Hindlimb muscle (tissue), 1 donor: ENCODE data around the gene GUCA1C. TPM values are rescaled to one million over a fixed set of nuclear protein-coding genes. Genes with fewer than 3 reads are reported as not detected.

Experiments used
- DNase-seq: peaks from one replicate; pipeline ENCODE4 v3.0.0-alpha.2; 2013
- polyA plus RNA-seq: library from polyadenylated mRNA; unstranded; fragments of 120-200 nt; gene quantifications from one replicate; pipeline ENCODE4 v1.2.1, GENCODE V29; 2013; ENCODE audit not compliant: insufficient read length

Gene GUCA1C, protein sequence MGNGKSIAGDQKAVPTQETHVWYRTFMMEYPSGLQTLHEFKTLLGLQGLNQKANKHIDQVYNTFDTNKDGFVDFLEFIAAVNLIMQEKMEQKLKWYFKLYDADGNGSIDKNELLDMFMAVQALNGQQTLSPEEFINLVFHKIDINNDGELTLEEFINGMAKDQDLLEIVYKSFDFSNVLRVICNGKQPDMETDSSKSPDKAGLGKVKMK
- polyA plus RNA-seq, result not detected

DNA sequence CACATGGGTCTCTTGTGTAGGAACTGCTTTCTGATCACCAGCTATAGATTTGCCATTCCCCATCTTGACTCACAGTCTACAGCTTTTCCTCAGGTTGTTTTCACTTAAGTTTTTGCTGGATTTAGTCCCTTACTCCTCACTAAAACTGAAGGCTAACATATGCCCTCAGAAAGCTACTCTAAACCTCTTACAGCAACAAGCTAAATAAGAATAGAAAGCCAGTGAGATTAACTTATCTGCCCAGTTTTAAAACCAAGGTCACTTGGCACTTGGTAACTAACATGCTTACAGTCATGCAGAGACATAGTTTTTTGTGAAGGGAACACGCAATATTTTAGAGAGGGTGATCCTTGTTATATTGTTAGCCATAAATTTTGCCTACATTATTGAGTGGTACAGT, at the start of gene GUCA1C:
TSS of gene GUCA1C (minus strand) at position 180 of the 400 bp plus-strand sequence. CDS start at position 63, 117 bp downstream.
- DNase-seq, result no peak

DNA sequence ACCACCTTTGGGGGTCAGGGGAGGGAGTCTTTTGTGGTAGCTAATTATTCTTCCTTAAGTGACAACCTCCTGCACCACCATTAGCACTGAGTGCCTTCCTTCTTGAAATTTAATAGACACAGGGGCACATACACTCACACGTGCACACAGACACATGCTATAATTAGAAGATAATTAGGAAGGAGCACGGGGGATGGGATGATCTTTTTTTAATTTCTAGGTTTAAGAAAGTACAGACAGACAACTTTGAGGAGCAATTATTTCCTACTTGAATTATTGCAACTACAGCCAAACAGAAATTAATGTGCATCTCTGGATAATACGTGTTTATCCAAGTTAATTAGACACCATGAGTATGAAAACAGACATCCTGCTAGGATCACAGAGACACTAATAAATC, 44.8 kb upstream of the GUCA1C start:
- DNase-seq, result no peak

DNA sequence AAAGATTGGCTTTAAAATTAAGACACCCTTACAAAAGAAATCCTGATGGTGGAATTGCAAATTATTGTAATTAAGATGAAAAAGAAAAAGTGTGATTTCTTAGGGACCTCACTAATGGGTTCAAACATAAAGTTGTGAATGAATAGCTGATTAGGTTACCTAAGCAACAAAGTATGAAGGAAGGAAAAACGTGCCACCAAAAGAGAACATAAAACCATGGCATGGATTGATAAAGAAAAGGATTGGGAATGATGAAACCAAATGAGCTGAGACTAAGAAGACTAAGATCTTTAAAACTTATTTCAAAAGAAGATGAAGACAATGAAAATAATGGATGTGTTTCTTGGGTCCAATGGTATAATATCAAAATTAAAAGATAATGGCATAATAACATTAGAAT, 32.2 kb upstream of the GUCA1C start:
- no peak for DNase-seq

DNA sequence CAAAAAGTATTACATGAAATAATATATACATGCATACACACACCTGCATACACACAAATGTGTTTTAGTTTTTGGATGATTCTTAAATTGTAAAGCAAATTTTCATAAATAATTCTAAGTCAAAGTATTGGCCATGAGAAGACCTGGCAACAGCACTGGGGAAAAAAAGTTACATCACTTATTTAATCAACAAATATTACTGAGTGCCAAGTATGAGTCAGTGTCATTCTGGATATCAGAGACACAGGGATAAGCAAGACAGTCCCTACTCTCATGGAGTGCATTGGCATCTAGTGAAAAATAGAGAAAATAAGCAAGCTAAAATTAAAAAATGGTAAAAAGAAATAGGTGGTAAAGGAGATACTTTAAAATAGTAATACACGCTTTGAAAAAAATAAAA, 29.4 kb upstream of the GUCA1C start:
- no peak for DNase-seq

DNA sequence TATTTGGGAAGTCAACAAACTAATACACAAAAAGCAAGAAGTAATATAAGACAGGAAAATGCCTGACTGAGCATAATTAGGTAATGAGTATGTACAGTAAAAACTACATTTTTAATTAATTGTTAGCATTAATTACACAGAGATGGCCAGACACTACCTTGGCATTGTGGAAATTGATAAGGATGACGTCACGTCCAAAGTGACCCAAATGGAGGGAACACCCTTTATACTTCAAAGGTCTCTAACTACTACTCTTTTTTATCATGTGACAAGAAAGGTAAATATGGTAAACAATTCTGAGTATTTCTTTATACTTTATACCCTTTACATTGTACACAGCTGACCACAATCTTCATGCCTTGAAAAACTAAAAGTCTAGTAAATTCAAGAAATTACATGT, 22.4 kb upstream of the GUCA1C start:
- DNase-seq, result no peak

DNA sequence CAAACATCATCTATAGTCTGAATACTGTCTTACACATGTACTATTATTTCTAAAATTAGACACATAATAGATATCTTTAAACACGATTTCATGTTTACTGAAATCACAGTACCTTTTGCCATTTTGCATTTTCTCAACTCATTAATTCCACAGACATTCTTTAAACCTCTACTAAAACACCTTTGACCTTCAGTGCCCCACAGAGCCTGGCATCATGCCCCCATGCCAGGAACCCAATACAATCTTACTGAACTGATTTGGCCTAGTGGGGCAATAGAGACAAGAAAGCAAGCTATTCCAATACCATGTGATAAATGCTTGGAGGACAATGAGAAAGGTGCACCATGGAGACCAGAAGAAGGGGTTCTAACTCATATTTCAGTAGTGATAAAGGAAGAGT, 19.3 kb upstream of the GUCA1C start:
- no peak for DNase-seq

DNA sequence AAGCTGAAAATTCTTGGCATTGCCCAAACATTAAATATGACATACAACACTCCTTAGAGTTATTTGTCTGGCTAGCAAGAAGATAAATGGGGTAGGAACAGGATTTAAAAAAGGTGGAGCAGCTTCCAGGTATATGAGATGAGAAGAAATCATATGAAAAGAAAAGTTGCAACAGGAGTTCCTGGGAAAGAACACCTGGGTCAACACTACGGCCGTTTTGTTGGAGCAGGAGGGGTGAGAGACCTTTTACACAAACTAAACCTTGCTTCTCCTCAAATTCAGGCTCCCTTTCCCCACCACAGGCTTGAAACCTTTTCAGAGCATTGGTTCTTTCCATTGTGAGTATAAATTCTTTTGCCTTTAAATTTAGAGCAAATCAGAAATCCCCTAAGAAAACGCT, 18.8 kb upstream of the GUCA1C start:
- DNase-seq, result no peak

DNA sequence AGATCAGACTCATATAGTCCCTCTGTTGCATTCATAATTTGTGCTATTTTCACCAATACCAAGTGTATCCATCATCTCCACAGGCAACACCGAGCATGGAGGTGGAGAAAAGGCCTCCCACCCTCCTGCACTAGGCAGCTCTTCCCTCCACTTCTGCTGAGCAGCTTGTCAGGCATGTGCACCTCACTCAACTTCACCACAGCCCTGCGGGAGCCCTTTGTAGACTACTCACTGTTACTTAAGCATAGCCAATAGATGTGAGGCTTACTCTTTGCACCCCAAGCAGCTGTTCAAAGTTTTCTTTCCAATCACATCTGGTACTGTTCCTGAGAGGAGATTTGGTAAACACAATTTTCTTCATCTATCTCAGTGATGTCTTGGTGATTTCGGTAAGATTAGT, 16.9 kb upstream of the GUCA1C start:
- DNase-seq, result no peak

DNA sequence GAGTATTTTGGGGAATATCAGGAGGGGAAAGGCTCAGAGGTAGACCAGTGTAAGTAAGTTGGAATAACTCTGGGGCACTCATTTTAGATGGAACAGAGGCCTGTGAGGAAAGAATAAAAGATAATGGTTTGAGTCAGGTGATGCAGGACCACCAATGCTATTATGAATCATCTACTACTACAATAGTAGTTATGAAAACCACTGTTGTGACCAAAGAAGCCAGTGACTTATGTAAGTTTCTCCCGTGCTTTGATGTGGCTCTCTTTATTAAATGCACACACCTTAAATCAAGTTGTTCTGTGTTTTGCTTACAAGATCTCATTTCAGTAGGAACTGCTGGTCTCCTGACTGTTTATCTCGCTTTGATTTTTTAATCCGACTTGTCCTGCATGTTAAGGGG, 13.1 kb upstream of the GUCA1C start:
- no peak for DNase-seq

DNA sequence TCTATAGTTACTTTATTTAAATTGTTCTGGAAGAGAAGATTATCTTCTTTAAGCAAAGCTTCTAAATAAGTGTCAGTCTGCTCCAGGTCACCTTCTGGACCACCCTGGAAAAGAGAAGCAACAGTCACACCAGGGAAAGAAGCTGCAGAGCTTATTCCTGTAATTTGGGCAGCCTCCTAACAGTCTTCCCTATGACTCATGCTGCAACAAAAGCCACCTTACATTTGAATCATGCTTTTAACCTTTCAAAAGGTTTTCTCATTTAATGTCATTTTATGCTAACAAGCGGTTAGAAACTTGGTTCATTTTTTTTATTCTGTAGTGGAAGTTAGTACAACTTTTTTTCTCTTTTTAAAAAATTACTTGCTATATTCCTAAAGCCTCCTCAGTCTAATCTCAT, 5.3 kb upstream of the GUCA1C start:
- DNase-seq, result no peak

DNA sequence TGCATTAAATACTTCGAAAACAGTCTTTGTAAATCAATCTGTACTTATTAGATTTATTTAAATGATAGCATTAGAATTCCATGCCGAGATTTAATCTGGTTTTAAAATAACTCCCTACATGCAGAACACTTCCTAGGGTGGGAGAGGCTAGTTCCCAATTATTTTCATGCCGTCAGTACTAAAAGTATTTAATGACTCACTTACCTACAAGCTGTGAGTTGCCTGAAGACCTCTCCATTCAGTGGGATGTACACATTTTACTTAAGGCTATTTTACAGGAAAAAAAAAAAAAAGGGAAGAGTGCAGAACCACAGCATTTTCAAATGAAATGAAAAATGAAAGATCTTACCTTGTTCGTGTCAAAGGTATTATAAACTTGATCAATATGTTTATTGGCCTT, 469 bp downstream of the GUCA1C start:
- DNase-seq, result no peak

DNA sequence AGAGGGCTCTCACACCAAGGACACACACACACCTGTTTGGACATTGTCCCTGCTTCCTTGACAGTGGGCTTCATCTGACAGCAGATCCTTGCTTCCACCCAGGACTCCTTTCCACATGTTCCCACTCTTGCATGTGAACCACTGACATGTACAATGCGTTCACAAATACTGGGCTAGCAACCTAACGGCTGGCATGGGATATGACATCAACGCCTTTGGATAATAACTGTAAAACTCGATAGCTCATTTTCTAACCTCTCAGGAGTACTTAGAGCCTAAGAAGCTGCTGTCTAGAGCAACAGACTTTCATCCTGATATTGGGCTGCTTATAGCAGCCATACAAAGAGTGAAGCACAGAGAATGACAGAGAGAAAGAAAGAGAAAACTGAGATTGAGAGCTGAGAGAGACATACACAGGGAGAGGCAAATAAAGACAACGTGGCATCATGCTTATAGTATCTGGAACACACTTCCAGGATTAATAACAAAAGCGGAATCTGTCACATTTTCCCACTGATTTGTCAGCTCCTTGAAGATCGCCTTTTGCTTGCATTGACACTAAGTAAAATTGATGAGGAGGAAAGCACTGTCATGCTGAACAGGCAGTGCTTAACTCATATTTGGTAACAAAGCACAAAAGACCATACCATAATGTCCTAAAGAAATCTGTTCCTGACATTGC, 1.7 kb downstream of the GUCA1C start:
- no peak for DNase-seq

DNA sequence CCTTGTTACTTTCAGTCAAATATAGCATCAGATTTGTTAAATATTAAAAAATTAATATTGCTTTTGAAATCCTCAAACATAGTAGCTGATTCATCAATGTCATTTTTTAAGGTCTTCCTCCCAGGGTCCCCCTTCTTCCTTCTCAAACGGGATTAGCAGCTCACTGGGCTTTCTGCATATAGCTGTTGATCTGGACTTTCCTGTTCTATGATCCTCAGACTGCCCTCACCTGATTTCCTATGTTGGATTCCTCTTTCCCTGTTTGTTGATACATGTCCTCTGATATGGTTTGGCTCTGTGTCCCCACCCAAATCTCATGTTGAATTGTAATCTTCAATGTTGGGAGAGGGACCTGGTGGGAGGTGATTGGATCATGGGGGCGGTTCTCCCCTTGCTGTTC, 5.8 kb downstream of the GUCA1C start:
- no peak for DNase-seq

DNA sequence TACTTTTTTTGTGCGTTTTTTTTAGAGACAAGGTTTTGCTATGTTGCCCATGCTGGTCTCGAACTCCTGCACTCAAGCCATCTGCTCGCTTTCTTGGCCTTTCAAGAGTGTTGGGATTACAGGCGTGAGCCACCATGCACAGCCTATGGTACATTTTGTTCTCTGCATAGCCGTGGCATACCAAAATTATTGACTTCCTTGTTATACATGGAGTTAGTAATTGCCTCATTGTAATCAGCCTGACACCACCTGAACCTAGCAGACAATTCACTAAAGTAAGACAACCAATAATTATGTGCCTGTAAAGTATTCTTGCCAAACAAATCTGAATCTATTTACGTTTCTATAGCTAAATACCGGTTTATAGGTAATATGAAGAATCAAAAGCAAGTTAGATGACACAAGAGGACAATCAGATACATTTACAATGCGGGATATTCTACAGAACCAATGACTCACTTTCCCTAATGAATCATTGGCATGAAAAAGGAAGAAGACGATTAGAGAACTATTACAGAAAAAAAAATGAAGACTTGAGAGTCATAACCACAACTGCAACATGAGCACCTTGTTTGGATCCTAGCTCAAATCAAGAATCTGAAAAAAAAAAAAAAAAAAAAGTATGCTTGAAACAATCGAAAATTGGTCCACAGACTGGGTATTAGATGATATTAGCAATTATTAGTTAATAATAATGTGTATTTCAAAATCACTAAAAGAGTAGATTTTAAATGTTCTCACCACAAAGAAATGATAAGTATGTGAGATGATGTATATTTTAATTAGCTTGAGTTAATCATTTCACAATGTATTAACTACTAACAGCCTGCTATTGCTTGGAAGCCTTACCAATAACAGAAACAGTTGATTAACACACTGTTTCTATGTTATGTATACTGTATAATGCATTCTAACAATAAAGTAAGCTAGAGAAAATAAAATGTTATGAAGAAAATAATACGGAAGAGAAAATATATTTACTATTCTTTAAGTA, 7.1 kb downstream of the GUCA1C start:
- DNase-seq, result no peak

DNA sequence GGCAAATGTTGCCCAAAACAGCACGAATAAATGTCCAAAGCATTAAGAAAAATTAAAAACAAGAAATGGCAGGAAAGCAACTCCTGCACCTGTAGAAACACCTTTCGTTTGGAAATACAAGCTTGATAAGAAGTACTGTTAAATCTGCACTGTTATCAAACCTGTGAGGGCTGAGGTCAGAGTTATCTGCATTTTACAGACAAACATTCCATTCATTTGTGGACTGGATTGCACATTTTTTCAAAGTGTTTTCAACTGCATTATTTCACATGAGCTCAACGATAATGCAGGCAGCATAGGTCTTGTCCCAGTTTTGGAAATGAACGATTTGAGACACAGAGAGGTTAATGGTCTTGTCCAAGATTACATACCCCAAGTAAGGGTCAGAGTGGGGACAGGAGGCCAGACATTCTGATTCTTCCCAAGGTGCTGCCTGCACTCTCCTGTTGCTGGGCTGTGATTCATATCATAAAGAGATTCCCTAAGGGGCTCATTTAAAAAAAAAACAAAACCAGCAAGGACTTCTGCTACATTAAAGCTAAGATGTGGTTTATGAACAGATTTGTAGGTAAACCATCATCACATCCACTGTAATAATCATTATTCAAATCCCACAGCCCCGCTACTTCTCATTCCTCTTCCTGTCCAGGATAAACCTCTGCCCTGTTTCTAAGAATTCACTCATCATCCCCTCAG, 13.0 kb downstream of the GUCA1C start:
- no peak for DNase-seq

DNA sequence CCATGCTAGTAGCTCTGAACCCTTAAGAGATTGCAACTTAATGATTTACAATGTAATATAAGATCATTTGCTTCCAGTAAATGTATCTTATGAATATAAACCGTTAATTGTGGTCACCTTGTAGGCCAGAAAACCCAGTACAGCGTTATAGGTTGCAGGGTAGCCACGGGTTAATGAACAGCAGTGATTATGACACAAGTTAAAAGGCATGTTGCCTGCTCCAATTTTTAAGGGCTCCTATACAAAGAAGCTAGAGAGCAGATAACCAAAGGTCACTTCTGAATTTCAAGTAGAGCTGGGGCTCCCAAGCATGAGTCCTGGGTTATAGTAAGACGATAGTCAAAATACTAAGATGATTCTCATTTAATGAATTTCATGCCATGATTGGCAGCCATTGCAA, 13.5 kb downstream of the GUCA1C start:
- no peak for DNase-seq

DNA sequence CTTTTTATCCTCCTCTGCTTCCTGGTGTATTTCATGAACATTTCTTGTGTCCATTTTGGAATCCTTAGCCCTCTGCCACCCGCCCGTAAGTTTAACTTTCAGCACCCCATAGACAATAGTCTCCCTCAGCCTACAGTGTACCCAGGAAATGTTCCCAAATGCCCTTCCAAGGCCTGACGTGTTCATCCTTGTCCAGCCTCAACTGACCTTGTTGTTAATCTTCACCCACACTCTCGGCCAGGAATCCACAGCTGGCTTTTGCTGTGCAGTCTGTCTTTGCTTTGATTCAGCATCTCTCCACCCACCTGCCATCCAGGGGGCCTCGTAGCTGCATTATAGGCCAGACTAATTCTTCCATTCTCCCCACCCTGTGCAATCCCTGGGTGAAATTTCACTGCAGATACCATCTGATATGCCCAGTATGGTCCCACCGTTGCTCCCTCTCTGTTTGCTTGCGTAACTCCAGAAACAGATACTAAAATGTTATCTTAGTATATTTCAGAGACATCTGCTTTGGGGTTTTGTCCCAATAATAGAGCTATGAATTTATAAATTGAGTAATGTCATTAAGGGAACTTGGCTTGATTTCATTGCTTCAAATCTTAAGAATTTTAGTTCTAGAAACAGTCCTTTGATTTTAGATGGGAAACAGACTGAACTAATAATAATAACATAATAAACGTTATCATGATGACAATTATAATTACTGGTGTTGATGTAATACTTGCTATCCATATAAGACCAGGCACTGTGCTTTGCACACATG, 16.6 kb downstream of the GUCA1C start:
- no peak for DNase-seq

DNA sequence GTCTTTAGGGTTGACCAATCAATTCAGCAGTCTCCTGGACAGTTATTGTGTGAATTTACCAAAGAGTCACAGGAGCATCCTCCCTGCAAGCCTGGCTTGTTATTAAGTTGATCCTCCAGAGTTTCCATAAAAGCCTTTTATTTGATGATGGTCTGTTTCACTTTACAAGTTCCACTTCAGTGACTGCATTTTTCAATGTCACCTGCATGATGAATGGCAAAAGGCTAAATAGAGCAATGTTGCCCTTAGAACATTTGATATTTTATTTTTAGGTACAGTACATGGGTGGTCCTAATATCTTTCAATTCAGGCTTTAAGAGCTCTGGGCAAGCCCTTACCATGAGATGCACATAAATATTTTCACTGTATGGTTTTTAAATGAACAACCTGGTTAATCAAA, 22.6 kb downstream of the GUCA1C start:
- DNase-seq, result no peak

DNA sequence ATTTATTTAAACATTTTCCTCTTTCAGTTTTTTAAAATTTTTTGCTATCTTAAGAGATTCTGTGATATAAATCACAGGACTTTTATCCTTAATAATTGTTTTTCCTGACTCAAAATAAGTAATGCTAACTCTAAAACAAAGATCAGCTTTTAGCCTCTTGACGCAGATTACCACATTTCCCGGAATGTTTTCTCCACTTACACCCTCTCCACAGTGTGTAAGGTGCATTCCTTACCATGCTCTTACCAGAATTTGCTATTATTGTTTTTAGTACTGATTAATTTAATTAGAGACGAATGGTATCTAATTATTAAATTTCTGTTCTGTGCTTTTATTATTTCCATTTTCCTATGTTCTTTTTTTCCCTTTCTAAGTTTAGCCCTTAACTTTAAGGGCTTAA, 34.8 kb downstream of the GUCA1C start:
- DNase-seq, result no peak

DNA sequence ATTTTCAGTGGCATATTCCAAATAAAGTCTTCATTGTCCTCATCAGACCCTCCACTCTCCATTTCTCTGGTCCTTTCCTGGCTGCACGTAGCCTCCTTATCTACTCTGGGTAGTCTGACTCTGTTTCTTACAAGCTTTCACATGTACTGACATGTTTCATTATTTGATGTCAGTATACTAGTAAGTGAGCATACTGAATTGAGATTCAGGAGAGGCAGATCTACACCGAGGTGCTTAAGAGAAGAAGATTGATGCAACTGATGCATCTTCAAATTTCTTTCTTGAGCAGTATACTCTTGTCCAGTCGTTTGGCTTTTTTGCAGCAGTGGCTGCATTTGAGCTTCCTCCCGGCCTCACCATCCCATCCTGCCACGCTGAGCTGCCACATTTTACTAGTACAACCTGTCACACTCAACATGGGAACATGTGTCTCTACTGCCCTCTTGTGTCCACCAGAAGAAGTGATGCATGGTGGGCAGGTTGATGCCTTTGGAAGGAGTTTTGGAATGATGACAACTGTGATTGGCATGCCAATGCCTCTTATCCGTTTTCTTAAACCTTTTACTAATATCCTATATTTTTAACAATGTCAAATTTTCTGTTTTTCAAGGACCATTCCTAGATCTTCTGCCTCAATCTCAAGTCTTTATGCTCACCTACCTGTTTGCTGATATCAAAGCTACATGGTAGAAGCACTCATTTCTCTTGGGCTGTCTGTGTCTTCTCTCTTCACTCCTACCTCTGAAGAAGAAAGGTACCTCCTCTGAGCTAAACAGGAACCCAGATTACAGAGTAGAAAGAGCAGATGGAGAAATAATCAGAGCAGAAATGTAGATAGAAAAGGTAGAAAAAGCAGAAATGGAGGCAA, 38.7 kb downstream of the GUCA1C start:
- peak; percentile 15 for DNase-seq

DNA sequence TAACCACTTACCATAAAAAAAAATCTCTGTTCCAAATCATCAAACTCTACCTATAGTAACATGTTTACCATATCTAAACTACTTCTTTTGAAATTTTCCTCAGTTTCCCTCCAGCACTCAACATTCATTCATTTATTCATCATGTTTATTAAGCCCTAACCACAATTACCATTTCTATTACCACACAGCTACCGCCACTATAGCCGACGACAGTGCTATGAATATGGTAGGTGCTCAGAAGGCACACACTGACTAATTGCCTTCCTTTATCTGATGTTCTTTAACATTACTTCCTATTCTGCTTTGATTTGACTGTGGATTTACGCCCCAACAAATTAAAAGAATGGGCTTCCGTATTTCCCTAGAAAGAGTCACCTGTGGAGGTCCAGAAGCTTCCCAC, 43.9 kb downstream of the GUCA1C start:
- DNase-seq, result no peak
